K562 (cell line): ENCODE results near the gene NAA38. TPM values are rescaled to one million over a fixed set of nuclear protein-coding genes. Genes with fewer than 3 reads are reported as not detected.

Experiments
- CLOCK ChIP-seq: fragments of 250-450 bp; sonication (Bioruptor Pico); IDR thresholded peaks from 2 replicates; pipeline ENCODE4 v1.4.0; 2020; ENCODE audit warnings: mild to moderate bottlenecking, moderate library complexity, borderline replicate concordance
- FOXJ2 ChIP-seq: fragments of 200-800 bp; sonication (Bioruptor generic); IDR thresholded peaks from 2 replicates; pipeline ENCODE4 v1.6.1; 2016; ENCODE audit warnings: missing genetic modification characterization, missing compliant biosample characterization
- FOXJ3 ChIP-seq: sonication (generic); formaldehyde crosslinking; IDR thresholded peaks from 2 replicates; pipeline ENCODE4 v1.4.0; 2020; ENCODE audit warnings: mild to moderate bottlenecking, missing genetic modification reagents
- GTF3C2 ChIP-seq: IDR thresholded peaks from 3 replicates; pipeline ENCODE4 v1.6.1; 2011; ENCODE audit warnings: borderline replicate concordance, mild to moderate bottlenecking, moderate library complexity; ENCODE audit not compliant: insufficient read length; ENCODE audit errors: extremely low read depth
- HDAC3 ChIP-seq: fragments of 450-650 bp; IDR thresholded peaks from 2 replicates; pipeline ENCODE4 v1.6.1; 2018; ENCODE audit warnings: borderline replicate concordance, mild to moderate bottlenecking, moderate library complexity; ENCODE audit not compliant: partially characterized antibody
- MAZ ChIP-seq, 2 experiments: fragments of 450-650 bp in 1 of 2; sonication (generic) in 1 of 2; formaldehyde crosslinking; IDR thresholded peaks in 1 of 2; conservative IDR thresholded peaks in 1 of 2; 2 replicates each; pipeline versions ENCODE4 v1.4.0 to v1.5.0; 2020; ENCODE audit warnings: mild to moderate bottlenecking in 1 of 2, missing genetic modification reagents in 1 of 2
- MEIS2 ChIP-seq: fragments of 450-650 bp; IDR thresholded peaks from 2 replicates; pipeline ENCODE4 v1.6.1; 2014; ENCODE audit warnings: mild to moderate bottlenecking; ENCODE audit not compliant: partially characterized antibody
- NKRF ChIP-seq: fragments of 450-650 bp; IDR thresholded peaks from 2 replicates; pipeline ENCODE4 v1.6.1; 2016; ENCODE audit warnings: borderline replicate concordance
- POLR2AphosphoS2 ChIP-seq: IDR thresholded peaks from 2 replicates; pipeline ENCODE4 v1.6.1; 2012; ENCODE audit warnings: low read length, improper control_type of control experiment
- SETDB1 ChIP-seq: IDR thresholded peaks from one replicate; pipeline ENCODE4 v1.6.1; 2012; ENCODE audit warnings: low read length, control low read depth, inconsistent platforms
- SIX5 ChIP-seq, 2 experiments: IDR thresholded peaks; 2 replicates each; pipeline ENCODE4 v1.6.1; 2011; ENCODE audit warnings: low read length in 2 of 2, borderline replicate concordance in 1 of 2, low read depth in 1 of 2, mild to moderate bottlenecking in 1 of 2, moderate library complexity in 1 of 2; ENCODE audit not compliant: insufficient read depth in 1 of 2
- STAG1 ChIP-seq: sonication (generic); formaldehyde crosslinking; IDR thresholded peaks from 2 replicates; pipeline ENCODE4 v1.5.0; 2020; ENCODE audit warnings: missing genetic modification reagents, borderline replicate concordance
- ZBTB33 ChIP-seq: sonication (generic); formaldehyde crosslinking; IDR thresholded peaks from 2 replicates; pipeline ENCODE4 v1.8.1; 2023; ENCODE audit warnings: mild to moderate bottlenecking, missing genetic modification reagents
- ZNF23 ChIP-seq: fragments of 250-450 bp; sonication (Bioruptor Pico); IDR thresholded peaks from 2 replicates; pipeline ENCODE4 v1.4.0; 2020; ENCODE audit warnings: mild to moderate bottlenecking
- ZNF699 ChIP-seq: fragments of 250-450 bp; sonication (Bioruptor Pico); IDR thresholded peaks from 2 replicates; pipeline ENCODE4 v1.8.0; 2021; ENCODE audit warnings: mild to moderate bottlenecking, moderate library complexity; ENCODE audit not compliant: insufficient replicate concordance
- polyA plus RNA-seq, 8 experiments: library from polyadenylated mRNA; depleted of rRNA in 4 of 8; stranded (reverse) in 5 of 8; unstranded in 3 of 8; fragments of >200 nt; fragmentation: Nextera tagmentation in 2 of 8; fragmentation: Illumina TruSeq in 1 of 8; extraction: Ambion mirVana in 2 of 8; extraction: Trizol in 1 of 8; gene quantifications; 2 replicates each; pipeline versions ENCODE4 v1.2.1 to v1.2.3, GENCODE V29; 2011 to 2014; ENCODE audit warnings: inconsistent platforms in 1 of 8, missing spikeins in 1 of 8
- total RNA-seq, 7 experiments: library from RNA; depleted of rRNA in 6 of 7; stranded (reverse); fragments of >200 nt in 6 of 7; fragmentation: Illumina TruSeq in 2 of 7; extraction: Trizol in 2 of 7; gene quantifications; 2 replicates each; pipeline versions ENCODE4 v1.2.1 to v1.2.3, GENCODE V29; 2011 to 2021; ENCODE audit warnings: low replicate concordance in 1 of 7

Gene NAA38
- total and polyA plus RNA-seq, 9 of the 15 experiments (the other 6 are each of a cell fraction or from before 2014, with no cell fraction given), result 16.4 to 99.8 (median 57.3) TPM

GRCh38 chr17:7856811-7857712 is at the start of gene NAA38 (continued):
- TF ChIP-seq GTF3C2 (no peak), STAG1 (CRISPR knock-in tag) (no peak), NKRF (peak; percentile 57; the same call in 1 of the 2 replicates), POLR2AphosphoS2 (0 out of 2 replicates have a peak, but pooled peaks have one; percentile 83), ZNF699 (CRISPR knock-in tag) (no peak), MAZ (CRISPR knock-in tag; conservative IDR thresholded peaks at IDR 0.05 in 1 of 2, IDR thresholded peaks at IDR 0.05 in 1 of 2) (peak; percentile 29 to 56; a peak in 1 of 4 replicates), MEIS2 (peak; percentile 86), ZBTB33 (no peak), CLOCK (no peak), SIX5 (IDR thresholded peaks at IDR 0.05; ENCODE audit: borderline replicate concordance in 1 of 2, insufficient read depth in 1 of 2, low read depth in 1 of 2, low read length in 2 of 2) (peak; percentile 78 to 84), ZNF23 (CRISPR knock-in tag) (no peak), HDAC3 (peak; percentile 63), FOXJ2 (tag) (no peak), FOXJ3 (CRISPR knock-in tag) (no peak), SETDB1 (no peak)
